Amniotic epithelial cell (primary cell): Measurements from ENCODE around the gene PLA2G5.
A peak's percentile ranks its signal among the peaks of the same experiment; 100 is the strongest.
"Not testable (repeated sequence)": the region's sequence is repeated elsewhere in the genome, so short reads cannot be mapped to it uniquely, and the experiment has no call there.

Experiments
- DNase-seq: peaks from one replicate; pipeline ENCODE4 v3.0.0-alpha.2; 2010; ENCODE audit warnings: low read depth

The PLA2G5 gene

DNA sequence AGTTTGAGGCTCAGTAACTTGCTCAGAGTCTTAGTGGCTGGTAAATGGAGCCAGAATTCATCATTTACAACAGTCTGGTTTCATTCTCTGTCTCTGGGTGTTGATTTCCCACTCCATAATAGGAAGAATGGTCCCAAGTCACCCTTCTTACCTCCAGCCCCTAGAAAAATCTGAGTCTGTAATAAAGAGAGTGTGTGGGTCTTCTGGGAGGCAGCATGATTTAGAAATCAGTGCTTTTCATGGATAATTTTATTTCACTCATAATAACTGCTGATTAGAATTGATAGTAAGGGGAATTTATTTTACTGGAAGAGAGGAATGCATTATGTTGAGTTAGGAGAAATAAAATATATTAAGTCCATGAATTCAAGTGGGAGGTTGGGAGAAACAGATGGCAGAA lies 47.2 kb downstream of the PLA2G5 start:
- DNase-seq: no peak

DNA sequence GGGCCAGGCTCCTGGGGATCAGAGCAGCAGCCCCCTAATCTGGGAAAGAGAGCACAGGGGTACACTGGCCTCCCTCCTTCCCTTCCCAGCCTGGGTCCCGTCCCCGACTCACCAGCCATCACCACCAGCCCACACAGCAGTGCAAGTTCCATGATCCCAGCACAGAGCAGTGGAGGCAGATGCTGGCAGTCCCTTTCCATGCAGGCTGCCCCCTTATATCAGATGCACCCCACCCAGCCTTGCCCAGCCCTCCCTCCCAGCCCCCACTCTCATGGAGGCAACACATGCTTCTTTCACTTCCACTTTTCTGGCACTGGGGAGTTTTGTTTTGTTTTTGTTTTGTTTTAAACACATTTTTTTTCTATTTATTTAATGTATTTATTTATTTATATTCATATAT lies 49.4 kb downstream of the PLA2G5 start, which contains the start of gene PLA2G2D:
Gene PLA2G2D (minus strand): TSS at position 190 of the 400 bp plus-strand sequence. CDS start 38 bp downstream, at position 152.
- no peak for DNase-seq

- DNase-seq: no peak
Observed at GRCh38 chr1:20120796-20121195, 50.8 kb downstream of the PLA2G5 start.

GRCh38 chr1:20123722-20124455 lies 53.9 kb downstream of the PLA2G5 start:
- peak; percentile 12 for DNase-seq

DNA sequence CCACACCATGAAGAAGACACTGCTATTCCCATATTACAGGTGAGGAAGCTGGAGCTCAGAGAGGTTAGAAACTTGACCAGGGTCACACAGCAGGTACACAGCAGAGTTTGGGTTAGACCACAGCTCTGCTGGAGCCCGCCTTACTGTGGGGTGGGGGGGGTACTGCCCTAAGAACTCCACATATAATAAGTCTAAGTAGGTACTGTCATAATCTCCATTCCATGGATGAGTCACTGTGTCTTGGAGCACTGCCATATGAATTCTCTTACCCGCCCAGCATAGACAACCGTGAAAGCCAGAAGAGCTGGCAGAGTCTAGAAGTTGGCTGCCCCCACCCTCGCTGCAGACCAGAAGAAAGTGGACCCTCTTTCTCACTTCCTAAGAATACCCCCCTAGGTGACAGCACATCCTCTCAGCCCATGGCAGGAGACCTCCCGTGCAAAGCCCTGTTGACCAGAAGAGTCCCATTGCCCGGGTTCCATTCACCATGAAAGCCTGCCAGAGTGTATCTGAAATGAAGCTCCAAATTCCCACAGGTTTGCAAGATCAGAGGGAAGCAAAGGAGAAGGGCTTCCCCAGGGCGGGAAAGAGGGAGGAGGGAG lies 54.6 kb downstream of the PLA2G5 start:
- DNase-seq: peak; percentile 82

DNA sequence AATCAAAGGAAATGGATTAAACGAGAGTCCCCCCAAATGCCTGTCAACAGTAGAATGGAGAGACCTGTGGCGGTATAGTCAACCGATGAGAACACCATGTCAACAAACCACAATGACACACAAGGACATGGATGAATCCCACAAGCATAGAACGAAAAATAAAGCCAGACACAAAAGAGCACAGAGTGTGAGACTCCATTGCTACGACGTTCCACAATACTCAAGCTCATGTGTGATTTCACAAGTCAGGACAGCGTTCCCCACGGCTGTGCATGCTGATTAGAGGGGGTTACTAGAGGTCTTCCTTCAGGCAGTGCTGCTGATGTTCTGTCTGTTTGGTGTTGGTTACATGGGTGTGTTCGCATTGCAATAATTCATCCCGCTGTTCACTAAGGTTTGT lies 55.1 kb downstream of the PLA2G5 start:
- DNase-seq: peak; percentile 30

GRCh38 chr1:20126041-20126805 lies 56.2 kb downstream of the PLA2G5 start:
- no peak for DNase-seq

DNA sequence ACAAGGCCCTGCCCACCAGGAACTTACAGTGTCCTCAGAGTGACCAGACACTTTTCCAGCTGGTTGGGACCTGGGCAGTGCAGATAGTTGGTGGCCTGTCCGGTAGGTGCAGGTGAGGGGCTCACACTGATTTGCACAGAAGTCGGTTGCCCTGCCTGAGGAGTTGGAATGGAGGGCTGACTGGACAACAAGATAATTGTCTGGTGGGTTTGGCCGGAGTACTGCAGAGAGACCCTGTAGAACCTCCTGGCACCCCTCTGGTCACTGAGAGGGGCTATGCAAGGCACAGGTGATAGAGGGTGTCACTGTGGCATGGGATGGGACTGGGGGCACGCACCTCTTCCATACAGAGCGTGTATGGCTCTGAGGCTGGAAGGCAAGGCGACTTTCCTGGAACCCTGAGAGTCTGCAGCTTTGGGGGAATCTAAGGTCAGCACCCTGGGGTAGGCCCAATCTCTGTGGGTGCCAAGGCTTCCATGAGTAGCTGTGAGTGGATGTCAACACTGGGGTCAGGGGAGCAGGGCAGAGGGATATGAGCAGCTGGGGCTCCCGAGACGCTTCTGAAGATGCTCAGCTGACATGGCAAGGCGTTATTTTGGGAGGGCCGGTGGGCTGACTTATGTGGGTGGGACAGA lies 56.9 kb downstream of the PLA2G5 start:
- DNase-seq: no peak

GRCh38 chr1:20130518-20130917 lies 60.5 kb downstream of the PLA2G5 start:
- not testable (repeated sequence) for DNase-seq

- no peak for DNase-seq
Observed at GRCh38 chr1:20134995-20135394, 65.0 kb downstream of the PLA2G5 start.

GRCh38 chr1:20136249-20136648 lies 66.3 kb downstream of the PLA2G5 start:
- DNase-seq: no peak

GRCh38 chr1:20137055-20137454 lies 67.1 kb downstream of the PLA2G5 start:
- no peak for DNase-seq

- no peak for DNase-seq
Observed at GRCh38 chr1:20137604-20138003, 67.6 kb downstream of the PLA2G5 start.

DNA sequence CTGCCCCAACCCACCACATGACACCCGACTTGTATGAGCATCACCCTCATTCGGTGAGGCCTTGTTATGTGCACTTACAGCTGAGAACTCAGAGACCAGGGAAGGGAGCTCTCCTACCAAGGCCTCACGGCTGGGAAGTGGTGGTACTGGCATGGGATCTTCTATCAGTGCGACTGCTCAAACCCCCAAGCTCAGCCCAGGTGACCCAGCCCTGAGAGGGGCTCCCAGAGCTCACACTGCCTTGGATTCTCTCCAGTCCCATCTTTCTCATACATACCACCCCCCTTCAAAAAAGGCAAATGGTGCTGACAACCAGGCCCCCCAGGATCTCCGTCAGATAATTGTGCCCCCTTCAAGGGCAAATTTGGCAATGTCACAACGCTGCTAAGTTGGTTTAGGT lies 68.4 kb downstream of the PLA2G5 start:
- DNase-seq: no peak

GRCh38 chr1:20138961-20139550 lies 69.1 kb downstream of the PLA2G5 start, which contains the start of gene PLA2G2F:
TSS of gene PLA2G2F (plus strand) at chr1:20139323. CDS start at chr1:20139428, 105 bp downstream.
- DNase-seq: no peak

DNA sequence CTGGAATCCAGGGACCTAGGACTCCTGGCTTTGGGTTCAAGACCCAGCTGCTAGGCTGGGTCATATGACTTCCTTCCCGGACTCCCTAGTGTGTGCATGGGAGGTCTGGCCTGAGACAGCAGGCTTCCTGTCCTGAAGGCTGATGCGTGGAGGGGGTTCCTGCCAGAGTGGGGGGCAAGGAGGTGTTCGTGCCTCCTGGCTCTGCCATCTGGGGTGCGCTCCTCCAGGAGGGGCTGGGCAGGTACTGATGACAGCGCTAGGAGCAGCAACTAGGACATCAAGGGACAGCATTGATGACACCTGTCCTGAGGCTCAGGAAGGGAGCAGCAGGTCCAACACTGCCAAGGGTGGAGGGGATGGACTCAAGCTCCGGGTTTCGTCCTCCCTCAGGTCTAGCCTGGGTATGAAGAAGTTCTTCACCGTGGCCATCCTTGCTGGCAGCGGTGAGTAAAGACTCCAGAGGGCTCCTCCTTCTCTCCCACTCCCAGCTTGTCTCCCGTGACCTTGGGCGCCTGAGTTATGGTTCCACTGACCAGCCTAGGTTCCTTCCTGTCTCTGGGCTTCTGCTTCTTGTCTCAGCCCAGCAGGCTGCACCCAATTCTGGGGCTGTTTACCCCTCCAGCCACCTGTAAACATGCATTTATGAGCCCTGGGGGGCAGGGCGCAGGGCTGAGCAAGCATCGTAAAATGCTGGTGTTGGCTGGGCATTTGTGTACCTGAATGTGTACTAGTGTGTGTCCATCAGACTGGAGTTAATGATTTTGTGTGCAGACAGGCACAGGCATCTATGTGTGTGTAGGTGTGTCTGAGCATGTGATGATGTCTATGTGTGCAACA lies 70.0 kb downstream of the PLA2G5 start:
- no peak for DNase-seq

DNA sequence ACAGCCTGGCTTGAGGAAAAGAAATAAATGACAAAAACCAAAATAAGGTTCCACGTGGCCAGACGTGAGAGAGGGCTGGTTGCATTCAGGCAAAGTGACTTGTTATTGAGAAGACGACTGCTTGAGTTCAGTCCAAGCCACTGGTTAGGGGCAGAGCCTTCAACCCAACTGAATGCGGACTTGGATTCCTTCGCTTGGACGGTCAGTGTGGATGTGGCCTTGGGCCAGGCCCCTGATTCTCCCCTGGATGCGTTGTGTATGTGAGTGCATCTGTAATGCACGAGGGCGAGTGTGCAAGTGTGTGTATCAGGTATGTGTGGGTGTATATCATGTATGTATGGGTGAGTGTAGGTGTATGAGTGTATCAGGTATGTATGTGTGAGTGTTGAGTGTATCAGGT lies 71.0 kb downstream of the PLA2G5 start:
- DNase-seq: no peak

DNA sequence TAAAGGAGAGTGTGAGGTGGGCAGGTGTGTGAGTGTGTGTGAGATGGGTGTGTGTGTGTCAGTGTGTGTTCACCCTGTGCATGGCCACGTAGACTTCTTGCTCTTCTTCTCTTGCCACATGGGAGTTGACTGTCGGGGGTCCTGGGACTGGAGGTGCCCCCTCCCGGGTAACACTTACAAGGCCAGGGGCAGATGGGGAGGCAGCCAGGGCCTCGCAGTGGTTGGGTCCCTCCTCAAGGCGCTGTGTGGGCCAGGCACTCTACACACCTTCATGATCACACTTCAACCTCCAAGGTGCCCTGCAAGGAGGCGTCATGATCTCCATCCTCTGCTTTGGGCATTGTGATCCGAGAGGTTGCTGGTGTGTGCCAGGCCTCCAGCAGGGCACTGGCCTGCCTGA lies 71.5 kb downstream of the PLA2G5 start:
- no peak for DNase-seq
